GM21447 (cell line): ENCODE measurements around the gene ZDHHC11.
"Not testable (repeated sequence)": the region's sequence is repeated elsewhere in the genome, so short reads cannot be mapped to it uniquely, and the experiment has no call there.

Experiments
- ATAC-seq: cut with Tn5 transposase; IDR thresholded peaks from one replicate; pipeline ENCODE4 v1.9.1; 2021; ENCODE audit not compliant: unreplicated experiment

Gene ZDHHC11

DNA sequence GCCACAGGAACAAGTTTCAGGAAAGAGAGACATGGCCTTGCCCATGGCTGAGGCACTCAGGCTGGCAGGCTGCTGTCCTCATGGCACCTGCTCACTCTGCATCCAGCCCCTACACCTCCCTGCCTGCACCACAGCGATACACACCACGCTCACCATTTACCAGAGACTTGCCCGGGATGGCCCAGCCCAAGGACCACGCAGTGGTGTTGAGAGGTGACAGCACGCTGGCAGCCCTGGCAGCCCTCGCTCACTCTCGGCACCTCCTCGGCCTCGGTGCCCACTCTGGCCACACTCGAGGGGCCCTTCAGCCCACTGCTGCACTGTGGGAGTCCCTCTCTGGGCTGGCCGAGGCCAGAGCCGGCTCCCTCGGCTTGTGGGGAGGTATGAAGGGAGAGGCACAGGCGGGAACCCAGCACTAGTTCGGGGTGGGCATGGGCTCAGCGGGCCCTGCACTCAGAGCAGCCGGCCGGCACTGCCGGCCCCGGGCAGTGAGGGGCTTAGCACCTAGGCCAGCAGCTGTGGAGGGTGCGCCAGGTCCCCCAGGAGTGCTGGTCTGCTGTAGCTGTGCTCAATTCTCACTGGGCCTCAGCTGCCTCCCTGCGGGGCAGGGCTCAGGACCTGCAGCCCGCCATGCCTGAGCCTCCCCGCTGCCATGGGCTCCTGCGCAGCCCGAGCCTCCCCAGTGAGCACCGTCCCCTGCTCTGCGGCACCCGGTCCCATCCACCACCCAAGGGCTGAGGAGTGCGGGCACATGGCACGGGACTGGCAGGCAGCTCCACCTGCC is 86.6 kb downstream of the ZDHHC11 start:
- ATAC-seq, result no peak

DNA sequence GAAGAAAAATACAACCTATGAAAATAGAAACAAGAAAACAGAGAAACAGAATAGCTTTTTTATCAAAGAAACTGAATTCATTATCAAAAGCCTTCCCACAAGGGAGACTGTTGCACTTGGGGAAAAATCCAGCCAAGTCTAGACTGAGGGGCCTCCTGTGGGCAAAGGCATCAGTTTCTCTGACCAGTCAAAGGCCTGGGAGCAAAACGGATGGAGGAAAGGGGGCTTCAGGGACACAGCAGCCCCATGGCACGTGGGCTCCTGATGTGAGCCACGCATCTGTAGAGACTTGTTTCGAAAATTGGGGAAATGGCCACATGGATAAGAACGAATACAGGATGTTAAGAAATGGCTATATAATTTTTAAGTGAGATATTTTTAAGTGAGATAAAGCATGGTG is 87.4 kb downstream of the ZDHHC11 start:
- no peak for ATAC-seq

DNA sequence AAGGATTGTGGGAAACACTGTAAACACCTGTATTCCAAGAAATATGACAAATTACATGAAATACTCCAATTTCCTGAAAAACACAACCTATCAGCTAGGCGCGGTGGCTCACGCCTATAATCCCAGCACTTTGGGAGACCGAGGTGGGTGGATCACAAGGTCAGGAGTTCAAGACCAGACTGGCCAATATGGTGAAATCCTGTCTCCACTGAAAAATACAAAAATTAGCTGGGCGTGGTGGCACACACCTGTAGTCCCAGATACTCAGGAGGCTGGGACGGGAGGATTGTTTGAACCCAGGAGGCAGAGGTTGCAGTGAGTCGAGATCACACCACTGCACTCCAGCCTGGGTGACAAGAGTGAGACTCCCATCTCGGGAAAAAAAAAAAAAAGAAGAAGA is 87.8 kb downstream of the ZDHHC11 start:
- ATAC-seq, result not testable (repeated sequence)

DNA sequence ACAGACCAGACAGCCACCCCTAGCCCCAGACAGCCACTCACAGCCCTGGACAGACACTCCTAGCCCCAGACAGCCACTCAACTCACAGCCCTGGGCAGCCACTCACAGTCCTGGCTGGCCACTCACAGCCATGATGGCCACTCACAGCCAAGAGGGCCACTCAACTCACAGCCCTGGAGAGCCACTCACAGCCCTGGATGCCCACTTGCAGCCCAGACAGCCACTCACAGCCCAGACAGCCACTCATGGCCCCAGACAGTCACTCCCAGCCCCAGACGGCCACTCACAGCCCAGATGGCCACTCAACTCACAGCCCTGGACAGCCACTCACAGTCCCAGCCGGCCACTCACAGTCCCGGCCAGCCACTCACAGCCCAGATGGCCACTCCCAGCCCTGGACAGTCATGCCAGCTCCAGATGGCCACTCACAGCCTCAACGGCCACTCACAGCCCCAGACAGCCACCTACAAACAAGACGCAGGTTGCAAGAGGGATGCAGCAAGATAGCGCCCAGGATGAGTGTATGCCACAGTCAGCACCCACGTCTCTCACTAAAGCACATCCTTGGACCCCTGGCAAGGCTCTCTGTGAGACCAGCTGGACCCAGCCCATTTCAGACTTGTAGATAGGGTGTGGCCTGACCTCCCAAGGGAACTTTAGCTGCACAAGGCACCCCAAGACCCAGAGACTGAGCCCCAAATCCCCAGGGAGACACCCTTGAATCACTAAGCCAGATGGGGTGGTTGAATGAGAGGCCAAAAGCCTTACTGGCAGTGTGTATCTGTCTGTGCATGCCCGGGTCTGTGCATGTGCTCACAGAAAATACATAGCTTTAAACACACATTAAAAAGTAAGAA is 88.7 kb downstream of the ZDHHC11 start:
- no peak for ATAC-seq

DNA sequence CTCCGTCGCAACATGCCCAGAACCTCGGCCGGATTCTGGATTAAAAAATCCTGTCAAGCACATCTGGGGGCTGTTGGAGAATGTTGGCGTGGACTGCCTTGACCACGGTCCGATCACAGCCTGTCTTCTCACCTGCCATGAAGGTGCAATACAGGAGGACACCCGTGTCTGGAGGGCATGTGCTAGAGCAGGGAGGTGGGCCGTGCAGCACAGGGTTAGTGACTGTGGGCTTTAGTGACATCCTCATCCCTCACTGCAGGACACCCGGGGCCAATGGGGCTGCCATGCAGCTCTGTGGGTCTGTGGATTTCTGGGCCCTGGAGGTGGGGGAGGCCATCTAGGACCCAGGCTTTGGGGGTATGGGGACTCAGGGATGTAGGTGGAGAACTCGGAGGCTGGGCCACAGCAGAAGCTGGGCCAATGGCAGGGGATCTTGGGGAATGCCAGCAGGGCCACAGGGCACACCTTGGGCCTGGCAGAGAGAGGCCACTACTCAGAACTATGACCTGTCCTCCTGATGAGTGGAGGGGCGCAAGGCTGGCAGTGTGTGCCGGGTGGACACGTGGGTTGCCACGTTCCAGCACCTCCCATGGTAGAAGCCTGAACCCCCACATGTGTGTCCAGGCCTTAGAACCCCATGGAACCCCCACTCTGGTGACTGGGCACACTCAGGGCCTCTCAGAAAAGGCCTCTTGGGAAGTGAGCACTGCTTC is 89.6 kb downstream of the ZDHHC11 start:
- no peak for ATAC-seq

DNA sequence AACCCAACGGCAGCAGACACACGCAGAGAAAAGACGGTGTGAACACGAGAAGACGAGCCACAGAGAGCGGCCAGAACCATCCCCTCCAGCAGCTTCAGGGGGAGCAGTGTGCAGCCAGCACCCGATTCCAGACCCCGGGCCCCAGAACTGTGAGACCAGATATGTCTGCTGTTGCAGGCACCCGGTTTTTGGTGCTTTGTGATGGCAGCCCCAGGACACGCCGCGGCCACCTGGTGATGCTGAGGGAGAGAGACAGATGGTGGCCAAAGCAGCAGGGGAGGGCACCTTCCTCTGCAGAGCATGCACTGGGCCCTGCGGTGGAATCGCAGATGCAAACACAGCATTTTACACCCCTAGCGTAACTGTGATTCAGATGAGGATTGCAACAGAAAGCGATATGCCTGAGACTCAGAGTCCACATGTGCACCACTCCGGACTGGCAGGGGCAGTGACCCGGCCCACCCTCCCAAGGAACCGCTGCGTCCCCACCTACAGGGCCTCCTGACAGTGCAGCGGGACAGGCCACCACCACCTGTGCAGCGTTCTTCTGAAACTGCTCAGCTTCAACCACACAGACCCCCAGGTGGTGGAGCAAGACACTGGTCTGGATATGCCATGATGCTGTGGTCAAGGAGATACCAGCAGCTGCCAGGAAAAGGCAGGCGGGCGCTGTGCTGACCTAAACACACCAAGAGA is 90.3 kb downstream of the ZDHHC11 start:
- no peak for ATAC-seq

DNA sequence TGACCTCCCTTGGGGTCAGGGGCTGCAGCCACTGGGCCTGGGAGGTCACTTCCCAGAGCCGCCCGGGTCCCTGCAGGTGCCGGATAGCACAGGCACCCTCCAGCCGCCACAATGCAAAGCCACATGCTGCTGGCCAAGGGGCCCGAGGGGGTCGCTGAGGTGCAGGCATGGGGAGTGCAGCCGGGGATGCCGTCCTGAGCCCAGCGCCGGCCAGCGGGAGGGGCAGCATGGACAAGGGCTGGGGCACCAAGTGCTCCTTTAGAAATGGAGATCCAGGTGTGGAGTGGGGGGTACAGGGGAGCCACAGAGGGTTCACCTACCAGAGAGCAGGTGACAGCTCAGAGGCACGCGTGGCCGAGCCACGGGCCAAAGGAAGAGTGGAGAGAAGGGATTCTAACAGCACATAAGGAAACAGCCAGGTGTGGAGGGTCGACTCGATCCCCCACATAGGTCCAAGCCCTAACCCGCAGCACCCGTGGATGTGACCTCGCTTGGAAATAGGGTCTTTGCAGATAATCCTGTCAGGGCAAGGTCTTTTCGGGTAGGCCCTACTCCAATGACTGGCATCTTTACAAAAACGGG is 90.9 kb downstream of the ZDHHC11 start:
- no peak for ATAC-seq

DNA sequence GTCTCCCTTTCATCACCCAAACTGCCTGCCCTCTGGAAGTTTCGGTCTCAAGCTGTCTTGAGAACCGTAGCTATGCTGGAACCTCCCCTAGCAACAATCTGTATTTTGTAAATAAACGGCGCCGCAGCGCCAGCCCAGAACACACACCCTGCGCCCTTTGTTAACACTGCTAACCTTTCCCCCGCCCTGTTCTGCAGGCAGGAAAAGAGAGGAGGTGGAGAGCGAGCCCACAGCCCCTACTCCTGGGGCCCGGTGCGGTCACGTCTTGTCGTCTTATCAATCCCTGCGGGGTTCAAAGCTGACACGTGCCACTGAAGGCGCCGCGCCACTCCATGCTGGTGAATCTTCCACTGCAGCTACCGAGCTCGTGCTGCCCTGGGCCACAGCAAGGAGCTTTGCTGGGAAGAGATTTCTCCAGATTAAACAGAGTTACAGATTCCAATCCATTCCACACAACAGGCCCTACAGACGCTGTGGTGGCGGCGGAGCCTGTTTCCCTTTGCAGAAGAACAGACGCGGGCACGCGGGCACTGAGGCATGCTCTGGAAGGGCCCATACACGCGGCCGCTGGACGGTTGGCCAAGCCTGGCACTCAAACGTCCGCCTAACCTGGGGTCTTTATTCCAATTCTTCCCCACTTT is 91.6 kb downstream of the ZDHHC11 start:
- ATAC-seq, result no peak

DNA sequence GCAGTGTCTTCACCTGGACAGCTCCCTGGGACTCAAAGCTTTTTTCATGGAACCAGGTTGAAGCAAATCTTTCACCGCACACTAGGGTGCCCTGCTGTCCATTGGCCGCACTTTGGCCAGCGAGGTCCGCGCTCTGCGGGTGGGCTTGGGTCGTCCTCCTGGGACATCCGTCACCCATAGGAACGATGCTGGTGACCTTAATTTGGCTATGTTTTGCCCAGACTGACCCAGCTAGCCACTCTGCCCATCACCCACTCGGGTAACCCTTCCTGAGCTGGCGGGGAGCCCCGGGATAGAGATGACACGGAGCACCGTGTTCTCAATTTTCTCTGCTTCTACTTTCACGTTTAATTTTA is 92.1 kb downstream of the ZDHHC11 start:
- ATAC-seq, result no peak

DNA sequence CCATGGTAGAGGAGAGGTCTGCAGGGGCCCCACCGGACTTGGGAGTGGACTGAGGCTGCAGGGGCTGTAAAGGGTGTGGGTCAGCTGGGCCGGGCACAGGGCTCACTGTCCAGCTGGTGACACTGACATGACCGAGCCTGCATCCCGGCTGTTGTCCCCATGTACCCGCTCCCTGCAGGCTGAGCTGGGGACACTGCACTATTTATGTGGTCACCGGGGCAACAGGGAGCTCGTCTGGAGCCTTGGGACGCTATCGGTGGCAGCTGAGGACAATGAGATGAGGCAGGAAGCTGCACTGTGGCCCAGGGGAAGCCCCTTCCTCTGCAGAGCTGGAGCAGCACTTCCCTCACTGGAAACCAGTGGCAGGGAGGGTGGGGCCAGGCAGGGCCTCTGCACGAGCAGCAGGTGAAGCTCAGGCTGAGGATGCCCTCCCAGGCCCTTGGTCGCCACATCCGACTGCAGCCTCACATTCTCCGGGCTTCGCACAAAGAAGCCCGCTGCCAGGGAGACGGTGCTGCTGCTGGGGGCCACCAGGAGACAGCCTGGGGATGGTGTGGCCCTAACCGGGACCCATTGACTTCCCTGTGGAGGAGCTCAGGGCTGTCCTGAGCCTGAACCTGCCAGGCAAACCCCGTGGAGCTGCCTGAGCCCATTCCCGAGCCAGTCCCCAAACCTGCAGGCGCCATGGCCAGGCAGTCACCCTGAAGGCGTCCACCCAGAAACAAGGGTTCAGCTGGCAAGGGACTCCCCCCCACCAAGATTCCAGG is 92.7 kb downstream of the ZDHHC11 start:
- ATAC-seq, result no peak

DNA sequence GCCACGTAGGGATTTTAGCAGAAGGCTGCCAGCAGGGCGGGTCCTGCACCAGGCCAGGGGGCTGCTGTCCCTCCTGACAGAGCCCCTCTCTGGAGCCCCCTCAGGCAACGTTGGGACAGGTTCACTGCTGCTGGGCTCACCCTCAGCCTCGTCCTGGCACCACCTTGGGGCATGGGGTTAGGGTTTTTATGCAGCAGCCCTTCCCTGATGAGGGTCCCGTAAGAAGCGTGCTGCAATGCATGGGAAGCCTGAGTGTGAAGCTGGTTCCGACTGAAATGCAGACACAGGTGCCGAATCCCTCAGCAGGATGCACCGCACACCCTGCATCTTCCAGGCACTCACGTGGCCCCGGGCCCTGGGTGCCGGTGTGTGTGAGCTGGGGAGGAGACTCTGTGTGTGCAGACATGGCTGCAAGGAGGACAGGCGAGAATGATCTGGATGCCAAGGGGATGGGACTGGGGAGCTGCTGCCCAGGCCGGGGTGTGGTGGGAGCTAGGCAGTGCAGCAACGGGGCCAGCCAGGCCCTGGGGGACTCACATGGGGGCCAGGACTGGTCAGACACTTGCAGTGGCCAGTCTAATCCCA is 93.3 kb downstream of the ZDHHC11 start:
- ATAC-seq, result no peak

DNA sequence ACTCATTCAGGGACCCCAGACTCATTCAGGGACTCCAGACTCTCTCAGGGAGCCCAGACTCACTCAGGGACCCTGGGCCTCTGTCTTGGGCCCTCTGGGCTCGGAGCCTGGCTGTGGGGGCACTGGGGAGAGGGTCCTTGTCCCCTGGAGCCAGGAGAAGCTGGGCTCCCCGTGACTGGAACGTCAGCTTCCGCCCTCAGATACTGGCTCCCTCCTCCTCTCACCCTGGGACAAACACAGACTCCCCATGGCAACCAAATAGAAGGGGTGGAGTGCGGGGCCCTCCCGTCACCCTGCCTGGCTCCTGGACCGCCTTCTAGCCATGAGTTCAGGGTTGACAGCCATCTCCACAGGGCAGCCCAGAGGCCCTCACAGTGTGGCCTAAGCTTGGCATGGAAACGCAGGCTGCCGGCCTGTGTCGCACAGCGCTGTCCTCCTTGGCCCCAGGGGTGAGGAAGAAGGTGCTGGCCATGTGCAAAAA is 93.9 kb downstream of the ZDHHC11 start:
- no peak for ATAC-seq

DNA sequence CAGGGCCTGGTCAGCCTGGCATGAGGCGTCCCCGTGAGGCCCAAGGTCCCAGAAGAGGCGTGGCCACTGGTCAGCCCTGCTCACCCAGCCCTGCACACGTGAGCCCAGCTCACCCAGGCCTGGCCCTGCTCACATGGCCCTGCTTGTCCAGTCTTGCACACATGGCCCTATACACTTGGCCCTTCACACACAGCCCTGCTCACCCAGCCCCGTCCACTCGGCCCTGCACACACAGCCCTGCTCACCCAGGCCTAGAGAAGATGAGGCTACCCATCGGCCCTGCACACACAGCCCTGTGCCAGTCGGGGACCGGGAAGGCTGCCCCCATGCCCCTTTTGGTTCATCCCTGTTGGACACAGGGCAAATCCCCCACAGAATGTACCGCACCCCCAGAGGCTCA is 94.6 kb downstream of the ZDHHC11 start:
- no peak for ATAC-seq

DNA sequence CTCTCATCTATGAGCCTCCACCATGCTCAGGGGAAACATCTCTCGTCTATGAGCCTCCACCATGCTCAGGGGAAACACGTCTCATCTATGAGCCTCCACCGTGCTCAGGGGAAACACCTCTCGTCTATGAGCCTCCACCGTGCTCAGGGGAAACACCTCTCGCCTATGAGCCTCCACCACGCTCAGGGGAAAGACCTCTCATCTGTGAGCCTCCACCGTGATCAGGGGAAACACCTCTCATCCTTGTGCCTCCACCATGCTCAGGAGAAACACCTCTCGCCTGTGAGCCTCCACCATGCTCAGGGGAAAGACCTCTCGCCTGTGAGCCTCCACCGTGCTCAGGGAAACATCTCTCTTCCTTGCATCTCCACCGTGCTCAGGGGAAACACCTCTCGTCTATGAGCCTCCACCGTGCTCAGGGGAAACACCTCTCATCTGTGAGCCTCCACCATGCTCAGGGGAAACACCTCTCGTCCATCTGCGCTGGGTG is 96.6 kb downstream of the ZDHHC11 start:
- not testable (repeated sequence) for ATAC-seq

DNA sequence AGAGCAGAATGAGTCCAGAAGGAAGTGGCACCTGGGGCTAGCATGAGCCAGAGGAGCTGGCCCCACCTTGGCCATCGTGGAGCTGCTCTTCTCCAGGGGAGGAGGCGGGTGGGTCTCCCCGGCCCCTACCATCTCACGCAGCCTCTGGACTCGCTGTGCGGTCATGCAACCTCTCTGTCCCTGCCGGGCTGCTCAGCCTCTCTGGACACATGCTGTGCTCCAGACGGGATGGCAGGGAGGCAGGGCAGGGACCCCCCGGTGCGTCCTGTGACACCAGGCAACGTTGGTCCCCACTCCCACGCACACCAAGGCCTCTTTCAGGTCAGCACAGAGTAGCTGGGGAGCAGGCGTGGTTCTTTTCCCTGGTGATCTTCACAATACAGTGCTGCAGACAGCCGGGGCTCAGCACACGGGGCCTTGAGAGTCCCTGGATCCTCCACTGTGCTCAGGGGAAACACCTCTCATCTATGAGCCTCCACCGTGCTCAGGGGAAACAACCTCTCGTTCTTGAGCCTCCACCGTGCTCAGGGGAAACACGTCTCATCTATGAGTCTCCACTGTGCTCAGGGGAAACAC is 97.1 kb downstream of the ZDHHC11 start:
- not testable (repeated sequence) for ATAC-seq

DNA sequence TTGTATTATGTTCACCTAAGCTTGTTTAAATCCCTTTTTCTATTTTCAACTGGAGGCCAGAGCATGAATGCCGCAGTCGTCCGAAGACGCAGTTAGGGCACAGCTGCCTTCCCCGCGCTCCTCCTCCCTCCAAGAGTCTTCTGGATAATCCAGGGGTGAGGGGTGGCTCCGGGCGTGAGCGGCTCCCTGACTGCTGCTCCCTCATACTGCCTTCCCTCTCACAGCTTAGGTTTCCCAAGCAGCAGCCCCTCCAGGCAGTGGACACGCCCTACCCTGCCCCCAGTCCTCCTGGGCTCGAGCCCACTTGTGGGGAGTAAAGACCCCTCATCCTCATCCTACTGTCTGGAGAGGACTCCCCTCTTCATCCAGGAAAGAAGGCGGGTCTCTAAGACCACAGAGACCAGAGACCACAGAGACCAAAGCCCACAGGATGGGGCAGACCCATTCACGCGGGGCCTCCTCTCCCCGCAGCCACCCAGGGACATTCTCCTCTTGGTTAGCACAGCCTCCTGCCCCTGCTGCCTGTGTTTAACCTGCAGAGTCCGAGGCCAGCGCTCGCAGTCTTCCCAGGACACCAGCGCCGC is 98.2 kb downstream of the ZDHHC11 start:
- ATAC-seq, result not testable (repeated sequence)

DNA sequence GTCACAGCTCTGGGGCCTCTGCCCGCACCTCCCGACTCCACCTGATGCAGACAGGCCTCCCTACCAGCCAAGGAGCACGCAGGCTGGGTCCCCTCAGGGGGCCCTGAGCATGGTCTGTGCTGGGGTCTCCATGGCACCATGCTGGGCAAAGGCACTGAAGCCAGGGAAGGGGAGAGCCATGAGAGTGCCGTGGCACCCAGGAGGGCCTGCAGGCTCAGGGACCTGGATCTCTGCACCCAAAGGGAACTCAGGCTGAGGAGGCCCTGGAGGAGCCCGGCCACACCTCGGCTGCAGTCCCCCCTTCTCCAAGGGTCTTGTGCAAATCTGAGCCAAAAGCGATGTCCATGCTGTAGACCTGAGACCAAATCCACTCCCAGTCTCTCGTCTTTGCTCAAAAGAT is 98.8 kb downstream of the ZDHHC11 start:
- not testable (repeated sequence) for ATAC-seq

DNA sequence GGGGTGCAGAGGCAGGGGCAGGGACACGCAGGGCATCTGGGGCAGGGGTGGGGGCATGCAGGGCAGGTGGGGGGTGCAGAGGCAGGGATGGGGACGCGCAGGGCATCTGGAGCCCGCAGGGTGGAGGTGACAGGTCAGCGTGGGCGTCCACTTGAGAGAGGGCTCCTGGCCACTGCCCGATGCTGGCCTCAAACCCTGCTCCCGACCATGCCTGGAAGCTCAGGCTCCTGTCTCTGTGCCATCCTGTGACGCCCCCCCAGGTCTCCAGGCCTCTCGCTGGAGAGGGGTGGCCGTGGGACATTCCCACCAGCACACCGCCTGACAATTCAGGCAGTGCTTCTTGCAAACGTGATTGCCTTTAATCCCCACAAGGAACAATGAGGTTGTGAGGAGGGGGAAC is 99.3 kb downstream of the ZDHHC11 start:
- no peak for ATAC-seq
